ENCODE results near the gene RAET1L. TPM values are rescaled to one million over a fixed set of nuclear protein-coding genes. Genes with fewer than 3 reads are reported as not detected.

Gene RAET1L
- total RNA-seq, 1 experiment from 2014 or later: 1.2 TPM

DNA sequence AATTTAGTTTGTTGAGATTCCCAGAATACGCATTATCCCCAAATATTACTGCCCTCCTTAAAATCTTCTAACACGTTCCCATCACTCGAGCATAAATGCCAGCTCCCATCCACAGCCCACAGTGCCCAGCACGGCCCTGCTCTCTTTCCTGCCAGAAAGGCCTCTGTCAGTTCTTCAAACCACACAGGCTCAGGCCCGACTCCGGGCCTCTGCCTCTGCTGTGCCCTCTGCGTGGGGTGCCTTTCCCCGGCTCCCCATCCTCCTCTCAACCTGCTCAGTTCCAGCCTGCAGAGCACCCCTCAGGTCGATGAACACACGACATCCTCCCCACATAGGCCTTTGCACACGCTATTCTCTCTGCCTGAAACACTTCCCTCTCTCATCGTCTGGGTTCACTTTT, 30.8 kb upstream of the RAET1L start:
- Mint-ChIP-seq H3K4me1 (ENCODE audit: insufficient read depth, unreplicated experiment) (no peaks in the 10 kb centered on the region), H3K4me3 (ENCODE audit: unreplicated experiment) (no peak overlapping the region), H3K9me3 (ENCODE audit: unreplicated experiment) (peaks cover 18% of the 10 kb centered on the region), H3K27me3 (ENCODE audit: insufficient read depth, unreplicated experiment) (peaks cover 63% of the 10 kb centered on the region), H3K27ac (ENCODE audit: low read depth, unreplicated experiment) (no peak overlapping the region), H3K36me3 (ENCODE audit: insufficient read depth, unreplicated experiment) (no peaks in the 10 kb centered on the region)
- intact Hi-C loops (cut with micrococcal nuclease): no loop called here
- DNase-seq (ENCODE audit: unreplicated experiment): no peak
- ChIA-PET CTCF (interaction anchor here (1.5 kb wide), 1 partner anchor 339 kb away, joined by 5 read pairs; no protein-coding TSS in a partner anchor), POLR2A (no interaction called here)
- TF ChIP-seq, protein P1, sequence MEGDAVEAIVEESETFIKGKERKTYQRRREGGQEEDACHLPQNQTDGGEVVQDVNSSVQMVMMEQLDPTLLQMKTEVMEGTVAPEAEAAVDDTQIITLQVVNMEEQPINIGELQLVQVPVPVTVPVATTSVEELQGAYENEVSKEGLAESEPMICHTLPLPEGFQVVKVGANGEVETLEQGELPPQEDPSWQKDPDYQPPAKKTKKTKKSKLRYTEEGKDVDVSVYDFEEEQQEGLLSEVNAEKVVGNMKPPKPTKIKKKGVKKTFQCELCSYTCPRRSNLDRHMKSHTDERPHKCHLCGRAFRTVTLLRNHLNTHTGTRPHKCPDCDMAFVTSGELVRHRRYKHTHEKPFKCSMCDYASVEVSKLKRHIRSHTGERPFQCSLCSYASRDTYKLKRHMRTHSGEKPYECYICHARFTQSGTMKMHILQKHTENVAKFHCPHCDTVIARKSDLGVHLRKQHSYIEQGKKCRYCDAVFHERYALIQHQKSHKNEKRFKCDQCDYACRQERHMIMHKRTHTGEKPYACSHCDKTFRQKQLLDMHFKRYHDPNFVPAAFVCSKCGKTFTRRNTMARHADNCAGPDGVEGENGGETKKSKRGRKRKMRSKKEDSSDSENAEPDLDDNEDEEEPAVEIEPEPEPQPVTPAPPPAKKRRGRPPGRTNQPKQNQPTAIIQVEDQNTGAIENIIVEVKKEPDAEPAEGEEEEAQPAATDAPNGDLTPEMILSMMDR (IDR thresholded peaks at IDR 0.05; ENCODE audit: unreplicated experiment): no peak
- BruUV-seq (replicated peaks): no TSS peak

- peaks cover 63% of the 10 kb centered on the region for H3K27me3 Mint-ChIP-seq (ENCODE audit: insufficient read depth, unreplicated experiment)
- CTCF ChIA-PET: interaction anchor here (0.6 to 1.5 kb wide), 3 partner anchors 15 to 1837 kb away, joined by 3 to 5 read pairs (median 5); no protein-coding TSS in a partner anchor
- no TSS peak for BruUV-seq (replicated peaks)
Measured at GRCh38 chr6:150055131-150055530, 29.8 kb upstream of the RAET1L start.

GRCh38 chr6:150053450-150053849, 28.1 kb upstream of the RAET1L start:
- H3K9me3 Mint-ChIP-seq (ENCODE audit: unreplicated experiment): peaks cover 18% of the 10 kb centered on the region
- intact Hi-C loops (cut with micrococcal nuclease): no loop called here
- no peak for DNase-seq (ENCODE audit: unreplicated experiment)
- peaks cover 57% of the 10 kb centered on the region for H3K27me3 Mint-ChIP-seq (ENCODE audit: insufficient read depth, unreplicated experiment)
- ChIA-PET POLR2A (interaction anchor here (0.9 kb wide), 1 partner anchor 15 kb away, joined by 3 read pairs; the partner anchor contains the start of gene ULBP3), CTCF (interaction anchor here (0.8 to 1.2 kb wide), 4 partner anchors 13 to 365 kb away, joined by 3 read pairs; no protein-coding TSS in a partner anchor)
- no peak overlapping the region for H3K4me3 Mint-ChIP-seq (ENCODE audit: unreplicated experiment)
- no peaks in the 10 kb centered on the region for H3K36me3 Mint-ChIP-seq (ENCODE audit: insufficient read depth, unreplicated experiment)
- H3K27ac Mint-ChIP-seq (ENCODE audit: low read depth, unreplicated experiment): no peak overlapping the region
- BruUV-seq (replicated peaks): no TSS peak
- TF ChIP-seq, protein P1 (IDR thresholded peaks at IDR 0.05; ENCODE audit: unreplicated experiment): no peak
- H3K4me1 Mint-ChIP-seq (ENCODE audit: insufficient read depth, unreplicated experiment): no peaks in the 10 kb centered on the region

More at GRCh38 chr6:150055131-150055530, 29.8 kb upstream of the RAET1L start:
- no peaks in the 10 kb centered on the region for H3K4me1 Mint-ChIP-seq (ENCODE audit: insufficient read depth, unreplicated experiment)
- H3K36me3 Mint-ChIP-seq (ENCODE audit: insufficient read depth, unreplicated experiment): no peaks in the 10 kb centered on the region
- intact Hi-C loops (cut with micrococcal nuclease): no loop called here
- POLR2A ChIA-PET: interaction anchor here (0.6 to 0.7 kb wide), 2 partner anchors 16 to 107 kb away, joined by 3 read pairs; no protein-coding TSS in a partner anchor
- no peak overlapping the region for H3K27ac Mint-ChIP-seq (ENCODE audit: low read depth, unreplicated experiment)
- TF ChIP-seq, protein P1 (IDR thresholded peaks at IDR 0.05; ENCODE audit: unreplicated experiment): no peak
- DNase-seq (ENCODE audit: unreplicated experiment): no peak
- peaks cover 18% of the 10 kb centered on the region for H3K9me3 Mint-ChIP-seq (ENCODE audit: unreplicated experiment)
- no peak overlapping the region for H3K4me3 Mint-ChIP-seq (ENCODE audit: unreplicated experiment)

- H3K27me3 Mint-ChIP-seq (ENCODE audit: insufficient read depth, unreplicated experiment): peaks cover 43% of the 10 kb centered on the region
- BruUV-seq (replicated peaks): no TSS peak
- DNase-seq (ENCODE audit: unreplicated experiment): no peak
- POLR2A ChIA-PET: no interaction called here
- intact Hi-C loops (cut with micrococcal nuclease): no loop called here
- H3K4me3 Mint-ChIP-seq (ENCODE audit: unreplicated experiment): no peak overlapping the region
- CTCF ChIA-PET: interaction anchor here (0.7 to 1.0 kb wide), 2 partner anchors 12 to 25 kb away, joined by 3 to 5 read pairs; no protein-coding TSS in a partner anchor
- H3K27ac Mint-ChIP-seq (ENCODE audit: low read depth, unreplicated experiment): no peak overlapping the region
- TF ChIP-seq, protein P1 (IDR thresholded peaks at IDR 0.05; ENCODE audit: unreplicated experiment): no peak
- H3K36me3 Mint-ChIP-seq (ENCODE audit: insufficient read depth, unreplicated experiment): no peaks in the 10 kb centered on the region
- H3K9me3 Mint-ChIP-seq (ENCODE audit: unreplicated experiment): peaks cover 18% of the 10 kb centered on the region
- no peaks in the 10 kb centered on the region for H3K4me1 Mint-ChIP-seq (ENCODE audit: insufficient read depth, unreplicated experiment)
Measured at GRCh38 chr6:150050846-150051245, 25.5 kb upstream of the RAET1L start.
